GM18858 (cell line): Measurements from ENCODE around the gene ARHGDIB.
A peak's percentile ranks its signal among the peaks of the same experiment; 100 is the strongest.

Source experiments
- ATAC-seq: cut with Tn5 transposase; IDR thresholded peaks from one replicate; pipeline ENCODE4 v1.9.1; 2021; ENCODE audit not compliant: unreplicated experiment

Gene ARHGDIB

DNA sequence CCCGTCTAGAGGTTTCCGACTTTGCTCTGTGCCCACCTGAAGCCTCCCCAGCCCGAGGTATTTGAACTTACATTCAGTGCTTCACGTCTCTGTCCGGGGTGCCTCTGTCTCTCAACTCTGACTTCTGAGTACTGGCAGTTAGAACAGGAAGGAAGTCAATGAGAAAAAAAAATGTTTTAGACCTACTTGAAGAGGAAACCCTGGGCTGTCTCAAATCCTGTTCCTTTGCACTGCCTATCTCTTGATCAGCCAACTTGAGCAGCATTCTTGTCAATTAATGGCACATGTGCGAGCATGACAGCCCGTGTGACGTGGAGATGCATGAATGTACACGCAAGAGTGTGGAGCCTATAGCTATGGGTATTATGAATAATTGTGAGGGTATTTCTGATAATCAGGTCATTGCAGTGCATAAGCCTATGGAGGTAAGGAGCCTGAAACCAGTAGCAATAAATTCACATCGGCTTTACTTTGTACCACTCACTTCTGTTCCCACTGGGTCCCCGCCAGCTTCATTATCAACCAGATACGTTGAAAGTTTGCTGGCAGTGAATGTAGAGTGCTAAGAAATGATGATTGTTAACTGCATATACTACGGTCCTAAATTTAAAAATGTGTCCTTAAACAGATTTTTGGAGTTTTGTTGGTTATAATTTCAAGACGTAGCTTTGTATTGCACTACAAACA, at the start of gene ARHGDIB:
Gene ARHGDIB (minus strand): TSS at position 136 of the 687 bp plus-strand sequence. CDS start 10,889 bp downstream, outside the sequence.
- peak; percentile 51 for ATAC-seq

DNA sequence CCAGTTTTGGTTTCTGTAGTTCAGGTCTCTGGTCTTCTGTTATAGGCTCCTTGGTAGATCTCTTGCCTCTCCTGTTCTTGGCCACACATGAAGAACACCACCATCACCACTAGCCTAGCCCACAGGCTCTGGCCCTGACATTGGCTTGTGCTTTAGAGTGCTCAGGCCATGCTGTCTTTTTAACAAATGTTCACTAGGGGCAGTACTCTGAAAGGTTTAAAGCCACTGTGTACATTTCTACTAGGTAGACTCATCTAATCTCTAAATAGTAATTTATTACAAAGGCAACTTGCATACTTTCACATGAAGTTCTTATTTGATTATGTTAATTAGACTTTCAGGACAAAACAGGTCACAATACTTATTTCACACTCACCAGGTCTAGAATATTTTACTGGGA, 49.8 kb upstream of the ARHGDIB start:
- no peak for ATAC-seq

DNA sequence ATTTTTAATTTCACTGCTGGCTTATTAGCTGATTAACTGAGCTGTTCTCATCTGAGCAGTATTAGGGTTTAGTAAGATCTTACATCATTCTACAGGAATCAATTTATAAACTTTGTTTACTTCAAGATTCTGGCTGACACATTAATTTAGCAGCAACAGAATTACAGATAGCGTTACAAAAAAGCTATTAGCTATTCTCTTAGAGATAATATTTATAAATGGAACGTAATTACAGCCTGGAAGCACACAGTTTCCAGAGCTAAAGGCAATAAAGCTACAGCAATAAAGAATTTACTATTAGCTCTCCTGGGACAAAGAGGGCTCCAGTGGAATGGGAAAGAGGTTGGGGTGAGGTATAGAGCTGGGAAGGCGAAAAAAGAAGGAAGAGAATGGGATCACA, 46.1 kb upstream of the ARHGDIB start:
- no peak for ATAC-seq

DNA sequence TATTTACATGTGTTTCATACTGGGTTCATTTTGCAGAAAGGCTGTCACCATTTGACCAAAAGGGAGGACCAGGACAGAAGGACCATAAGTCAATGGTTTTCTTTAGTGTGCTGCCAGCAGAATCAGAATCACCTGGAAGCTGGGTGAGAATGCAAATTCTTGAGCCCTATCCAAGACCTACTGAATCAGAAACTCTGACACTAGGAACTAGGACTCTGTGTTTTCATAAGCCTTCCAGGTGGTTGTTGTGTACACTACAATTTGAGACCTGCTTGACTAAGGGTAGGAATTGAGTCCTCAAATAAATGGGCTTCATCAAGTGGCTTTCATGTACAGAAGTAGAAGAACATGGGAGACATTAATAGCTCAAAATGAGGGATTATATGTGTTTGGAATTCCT, 43.7 kb upstream of the ARHGDIB start:
- no peak for ATAC-seq

DNA sequence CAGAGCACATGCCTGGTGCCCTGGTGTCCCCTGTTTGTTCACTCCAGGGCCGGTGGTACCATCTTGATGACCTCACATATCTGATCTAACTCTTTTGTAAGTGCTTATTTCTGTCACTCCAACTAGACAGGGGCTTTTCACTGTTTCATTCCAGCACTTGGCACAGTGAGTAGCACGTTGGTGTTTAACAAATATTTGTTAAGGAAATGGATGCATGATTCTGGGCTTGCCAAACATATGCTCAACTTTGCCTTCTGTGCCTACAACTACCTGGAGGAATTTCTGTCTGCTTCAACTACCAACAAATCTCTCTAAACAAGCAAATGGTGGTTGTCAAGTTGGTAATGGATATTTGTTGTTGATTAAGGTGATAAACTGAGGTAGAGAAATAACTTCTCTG, 43.0 kb upstream of the ARHGDIB start:
- ATAC-seq: no peak

DNA sequence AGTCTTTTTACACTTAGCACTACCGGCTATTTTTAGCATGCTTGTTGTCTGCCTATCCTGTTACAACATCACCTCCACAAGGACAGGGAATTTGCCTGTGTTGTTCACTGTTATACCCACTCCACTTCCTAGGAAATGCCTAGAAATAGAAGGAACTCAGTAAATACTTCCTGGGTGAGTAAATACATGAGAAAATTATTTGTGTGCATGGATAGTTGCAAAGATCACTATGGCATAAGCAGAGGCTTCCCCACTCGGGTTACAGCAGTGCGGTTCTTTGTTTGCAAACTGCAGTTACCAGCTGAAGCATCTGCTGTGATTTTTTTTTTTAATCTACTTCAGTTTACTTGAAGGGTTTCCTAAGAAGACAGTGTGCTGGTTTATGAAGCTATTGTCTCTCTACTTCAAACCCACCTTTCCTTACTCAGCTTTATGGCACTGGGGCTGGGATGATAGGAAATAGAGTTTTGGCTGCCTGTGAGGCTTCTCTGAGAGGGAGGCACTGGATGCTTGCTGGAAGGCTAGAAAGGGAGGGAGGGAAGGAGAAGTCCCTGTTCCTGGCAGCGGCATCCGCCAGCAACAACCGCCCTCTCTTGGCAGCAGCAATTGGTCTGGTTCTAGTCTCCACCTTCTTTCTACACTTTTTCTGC, 40.5 kb upstream of the ARHGDIB start:
- ATAC-seq: no peak

DNA sequence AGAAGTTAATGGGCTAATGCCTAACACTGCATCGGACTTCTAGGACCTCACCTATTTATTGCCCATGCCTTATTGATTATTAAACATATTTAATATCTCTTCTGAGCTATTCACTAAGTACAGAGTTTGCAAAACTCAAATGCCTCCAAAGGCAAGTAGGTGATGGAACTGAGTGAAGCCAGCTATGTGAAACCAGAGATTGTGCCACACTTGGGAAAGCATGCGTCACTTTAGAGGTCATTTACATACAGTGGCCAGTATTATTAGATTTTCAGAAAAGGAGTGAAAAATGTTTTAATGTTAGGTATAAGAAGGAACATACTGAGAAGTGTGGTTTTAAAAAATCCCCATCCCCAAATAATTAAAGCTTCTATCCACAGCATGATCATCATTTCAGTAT, 39.2 kb upstream of the ARHGDIB start:
- no peak for ATAC-seq

DNA sequence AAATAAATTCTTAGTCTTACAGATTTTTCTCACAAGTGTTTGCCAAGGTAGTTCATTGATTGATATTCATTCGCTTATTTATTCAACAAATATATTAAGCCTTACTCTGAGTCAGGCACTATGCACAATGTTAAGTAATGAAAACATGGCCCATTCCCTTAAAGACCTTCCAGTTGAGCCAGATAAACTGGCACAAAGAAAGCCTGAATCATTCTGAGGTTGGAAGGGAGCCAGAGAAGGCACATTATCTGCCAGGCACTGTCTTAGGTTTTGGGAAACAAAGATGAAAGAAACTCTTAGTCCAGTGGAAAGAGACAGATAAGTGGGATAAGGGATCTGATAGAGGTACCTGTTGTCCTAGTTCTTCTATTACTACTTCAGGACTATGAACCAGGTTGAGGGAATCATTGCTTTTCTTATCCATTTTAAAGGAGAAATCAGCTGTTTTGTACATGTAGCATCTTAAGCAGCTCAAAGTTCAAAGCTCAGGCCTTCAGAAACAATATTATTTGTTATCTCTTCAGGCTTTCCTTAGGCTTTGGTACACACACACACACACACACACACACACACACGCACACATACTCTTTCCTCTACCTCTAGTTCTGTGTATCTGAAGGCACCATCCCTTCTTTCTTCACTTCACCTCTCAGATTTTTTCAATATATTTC, 38.4 kb upstream of the ARHGDIB start:
- no peak for ATAC-seq

DNA sequence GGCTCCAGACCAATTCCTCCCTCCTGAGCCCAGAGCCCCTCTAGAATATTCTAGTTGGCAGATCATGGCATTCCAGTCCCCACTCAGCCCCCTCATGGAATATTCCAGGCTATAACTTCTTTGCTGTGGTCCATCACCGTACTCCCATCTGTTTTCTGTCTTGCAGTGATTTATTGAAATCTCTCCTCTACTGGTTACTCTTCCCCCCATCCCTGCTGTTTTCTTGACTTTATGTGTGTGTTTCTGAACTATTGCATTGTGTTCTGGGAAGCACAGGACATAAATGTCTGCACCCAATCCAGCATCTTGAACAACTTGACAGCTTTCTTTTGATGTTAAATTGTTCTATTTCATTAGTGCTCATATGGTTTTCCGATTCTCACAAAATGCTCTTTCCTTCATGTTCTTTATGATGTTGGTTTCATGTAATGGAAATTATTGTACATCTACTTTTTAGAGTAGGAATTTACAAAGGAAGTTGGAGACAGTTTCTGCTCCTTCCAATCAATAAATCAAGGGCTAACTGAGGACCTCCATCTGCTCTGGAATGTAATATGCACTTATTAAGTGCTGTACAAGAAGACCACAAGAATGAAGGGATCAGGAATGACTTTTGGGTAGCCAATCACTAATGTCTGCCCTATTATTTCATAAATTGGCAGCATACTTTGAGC, 37.8 kb upstream of the ARHGDIB start:
- ATAC-seq: no peak

DNA sequence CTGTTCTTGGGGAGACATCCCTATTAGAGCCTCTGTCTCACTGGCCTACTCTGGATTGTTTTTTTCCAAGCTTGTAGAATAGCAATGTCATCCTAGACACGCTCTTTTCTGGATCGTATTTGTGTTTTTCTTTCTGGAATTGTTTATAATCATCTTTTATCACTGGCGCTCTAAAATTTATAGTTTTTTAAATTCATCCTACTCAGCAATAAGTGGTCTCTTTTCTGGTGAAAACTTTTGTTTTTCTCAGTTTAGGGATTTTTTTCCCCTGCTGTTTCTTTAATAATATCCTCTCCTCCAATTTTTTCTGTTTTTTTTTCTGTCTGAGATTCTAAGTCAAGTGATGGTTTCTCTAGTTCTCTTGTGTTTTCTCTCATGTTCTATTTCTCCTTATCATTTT, 36.6 kb upstream of the ARHGDIB start:
- ATAC-seq: no peak

DNA sequence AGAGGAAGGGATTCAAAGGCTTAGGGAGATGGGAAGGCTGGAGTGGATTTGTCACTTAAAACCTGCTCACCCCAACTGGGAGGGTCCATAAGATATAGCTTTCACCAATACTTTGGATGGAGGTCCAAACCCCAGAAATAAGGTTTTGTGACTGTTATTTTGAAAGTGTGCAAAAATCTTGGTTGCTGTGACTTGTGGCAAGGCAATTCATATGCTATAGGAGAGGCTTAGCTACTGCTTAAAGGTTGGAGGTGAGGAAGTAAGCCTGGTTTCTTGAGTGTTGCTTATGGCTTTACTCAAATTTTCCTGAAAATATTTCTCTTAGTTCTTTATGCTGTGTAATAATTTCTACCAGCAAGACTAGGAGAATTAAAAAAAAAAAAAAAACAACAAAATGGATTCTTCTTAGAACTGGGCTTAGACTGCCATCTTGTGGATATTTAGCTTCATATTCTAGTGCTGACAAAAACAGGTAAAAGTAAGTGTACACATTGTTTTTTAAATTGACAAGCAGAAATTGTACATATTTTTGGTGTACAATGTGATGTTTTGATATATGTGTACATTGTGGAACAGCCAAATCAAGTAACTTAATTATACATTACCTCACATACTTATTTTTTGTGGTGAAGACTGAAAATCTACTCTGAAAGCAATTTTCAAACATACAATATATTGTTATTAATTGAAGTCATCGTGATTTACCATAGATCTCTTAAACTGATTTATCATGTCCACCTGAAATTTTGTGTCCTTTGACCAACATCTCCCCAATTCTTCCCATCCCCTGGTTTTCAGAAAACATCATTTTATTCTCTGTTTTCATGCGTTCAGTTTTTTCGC, 34.4 kb upstream of the ARHGDIB start:
- no peak for ATAC-seq

DNA sequence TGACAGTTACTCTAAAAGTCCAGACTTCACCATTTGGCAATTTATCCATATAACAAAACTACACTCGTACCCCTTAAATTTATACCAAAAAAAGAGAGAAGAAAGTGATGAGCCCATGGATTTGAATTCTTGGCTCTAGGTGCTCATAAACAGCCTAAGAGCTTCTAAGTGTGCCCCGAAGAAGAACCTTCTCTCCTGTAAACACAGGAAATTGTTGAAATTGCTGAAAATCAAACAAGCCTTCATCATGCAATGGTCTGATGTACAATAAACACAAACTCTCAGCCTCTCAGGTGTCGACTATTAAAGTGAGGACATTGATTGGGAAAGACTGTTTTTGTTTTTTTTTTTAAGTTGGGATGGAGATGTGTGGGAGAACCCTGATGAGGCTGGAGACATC, 33.2 kb upstream of the ARHGDIB start:
- no peak for ATAC-seq

DNA sequence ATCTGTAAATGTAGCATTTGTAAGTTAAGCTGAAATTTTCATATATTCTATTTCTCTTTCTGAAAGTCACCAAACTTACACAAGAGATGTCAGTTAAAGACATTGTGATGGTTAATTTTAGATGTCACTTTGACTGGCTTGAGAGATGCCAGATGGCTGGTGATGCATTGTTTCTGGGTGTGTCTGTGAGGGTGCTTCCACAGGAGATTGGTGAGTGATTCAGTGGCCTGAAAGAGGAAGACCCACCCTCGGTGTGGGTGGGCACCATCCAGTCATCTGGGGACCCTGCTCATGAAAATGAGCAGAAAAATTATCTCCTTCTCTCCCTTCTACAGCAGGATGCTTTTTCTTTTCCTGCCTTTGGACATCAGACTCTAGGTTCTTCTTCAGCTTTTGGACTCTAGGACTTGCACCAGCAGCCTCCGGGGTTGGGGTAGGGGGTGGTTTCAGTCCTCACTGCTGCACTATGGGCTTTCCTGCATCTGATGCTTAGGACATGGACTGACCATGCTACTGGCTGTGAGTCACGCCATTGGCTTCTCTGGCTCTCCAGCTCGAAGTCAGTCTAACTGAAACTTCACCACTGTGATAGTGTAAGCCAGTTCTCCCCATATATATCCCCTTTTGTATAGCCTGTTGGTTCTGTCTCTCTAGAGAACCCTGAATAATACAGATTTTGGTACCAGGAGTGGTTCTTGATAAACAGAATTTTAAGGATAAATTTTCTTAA, 32.3 kb upstream of the ARHGDIB start:
- no peak for ATAC-seq

DNA sequence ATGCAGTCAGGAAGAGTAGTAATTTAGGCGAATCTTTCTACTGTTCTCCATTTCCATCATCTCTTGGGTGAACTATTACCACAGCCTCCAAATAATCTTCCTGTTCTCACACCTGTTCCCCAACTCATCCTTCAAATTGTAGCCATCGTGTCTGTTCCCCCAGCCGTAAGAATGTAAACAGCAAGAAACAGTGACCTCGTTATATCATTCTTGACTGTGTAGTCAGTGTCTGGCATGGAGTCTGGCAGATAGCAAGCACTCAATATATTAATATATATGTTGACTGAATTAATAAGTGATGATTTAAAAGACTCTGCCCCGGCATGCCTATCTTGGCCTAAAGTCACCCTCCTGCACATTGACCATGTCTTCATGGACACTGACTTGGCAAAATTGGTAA, 31.7 kb upstream of the ARHGDIB start:
- ATAC-seq: no peak

DNA sequence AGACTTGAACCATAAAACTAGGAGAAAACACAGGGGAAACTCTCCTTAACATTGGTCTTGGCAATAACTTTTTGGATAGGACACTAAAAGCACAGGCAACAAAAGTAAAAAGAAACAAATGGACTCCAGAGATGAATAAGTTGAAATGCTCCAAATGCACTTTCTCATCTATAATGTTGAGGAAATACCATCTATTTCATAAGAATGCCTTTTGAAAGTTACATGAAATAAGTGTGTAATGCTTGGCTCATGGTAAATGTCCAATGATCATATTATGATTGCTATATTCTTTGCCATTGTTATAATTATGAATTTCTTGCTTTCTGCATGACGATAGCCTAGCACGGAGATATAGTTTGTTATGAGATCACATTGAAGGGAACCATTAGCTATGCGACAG, 31.3 kb upstream of the ARHGDIB start:
- no peak for ATAC-seq

DNA sequence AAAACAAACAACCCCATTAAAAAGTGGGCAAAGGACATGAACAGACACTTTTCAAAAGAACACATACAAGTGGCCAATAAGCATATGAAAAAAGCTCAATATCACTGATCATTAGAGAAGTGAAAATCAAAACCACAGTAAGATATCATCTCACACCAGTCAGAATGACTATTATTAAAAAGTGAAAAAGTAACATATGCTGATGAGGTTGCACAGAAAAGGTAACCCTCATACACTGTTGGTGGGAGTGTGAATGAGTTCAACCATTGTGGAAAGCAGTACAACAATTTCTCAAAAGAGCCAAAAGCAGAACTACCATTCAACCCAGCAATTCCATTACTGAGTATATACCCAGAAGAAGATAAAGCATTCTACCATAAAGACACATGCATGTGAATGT, 29.7 kb upstream of the ARHGDIB start:
- ATAC-seq: peak; percentile 51

DNA sequence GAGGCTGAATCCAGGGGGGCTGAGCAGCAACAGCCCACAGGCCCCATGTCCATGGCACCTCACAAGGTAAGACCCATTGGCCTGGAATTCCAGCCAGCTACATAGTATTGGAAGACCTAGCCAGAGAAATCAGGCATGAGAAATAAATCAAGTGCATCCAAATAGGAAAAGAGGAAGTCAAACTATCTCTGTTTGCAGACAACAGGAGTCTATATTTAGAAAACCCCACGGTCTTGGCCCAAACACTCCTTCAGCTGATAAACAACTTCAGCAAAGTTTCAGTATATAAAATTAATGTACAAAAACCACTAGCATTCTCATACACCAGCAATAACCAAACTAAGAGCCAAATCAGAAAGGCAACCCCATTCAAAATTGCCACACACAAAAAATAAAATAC, 28.4 kb upstream of the ARHGDIB start:
- peak; percentile 50 for ATAC-seq

DNA sequence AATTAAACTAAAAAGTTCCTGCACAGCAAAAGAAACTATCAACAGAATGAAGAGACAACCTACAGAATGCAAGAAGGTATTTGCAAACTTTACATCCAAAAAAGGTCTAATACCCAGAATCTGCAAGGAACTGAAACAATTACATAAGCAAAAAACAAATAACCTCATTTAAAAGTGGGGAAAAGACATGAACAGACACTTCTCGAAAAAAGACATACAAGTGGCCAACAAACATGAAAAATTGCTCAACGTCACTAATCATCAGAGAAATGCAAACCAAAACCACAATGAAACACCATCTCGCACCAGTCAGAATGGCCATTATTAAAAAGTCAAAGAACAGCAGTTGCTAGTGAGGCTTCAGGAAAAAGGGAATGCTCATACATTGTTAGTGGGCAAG, 26.6 kb upstream of the ARHGDIB start:
- no peak for ATAC-seq

DNA sequence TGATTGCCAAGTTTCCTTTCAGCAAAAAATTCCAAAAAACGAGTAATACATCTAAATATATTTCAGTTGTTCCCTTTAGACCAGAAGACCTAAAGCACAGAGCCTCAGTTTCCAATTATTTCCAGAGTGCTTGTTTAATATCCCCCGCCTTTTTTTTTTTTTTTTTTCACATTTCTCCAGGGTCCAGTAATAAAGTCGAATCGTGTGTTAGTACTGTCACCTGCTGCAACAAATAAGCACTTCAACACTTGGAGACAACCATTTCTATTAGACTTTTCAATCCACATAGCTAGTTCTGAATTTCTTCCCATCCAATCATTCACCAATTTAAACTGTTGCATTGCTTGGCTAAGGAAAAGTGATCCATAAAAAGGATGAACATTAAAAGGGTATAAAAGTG, 25.0 kb upstream of the ARHGDIB start:
- no peak for ATAC-seq

DNA sequence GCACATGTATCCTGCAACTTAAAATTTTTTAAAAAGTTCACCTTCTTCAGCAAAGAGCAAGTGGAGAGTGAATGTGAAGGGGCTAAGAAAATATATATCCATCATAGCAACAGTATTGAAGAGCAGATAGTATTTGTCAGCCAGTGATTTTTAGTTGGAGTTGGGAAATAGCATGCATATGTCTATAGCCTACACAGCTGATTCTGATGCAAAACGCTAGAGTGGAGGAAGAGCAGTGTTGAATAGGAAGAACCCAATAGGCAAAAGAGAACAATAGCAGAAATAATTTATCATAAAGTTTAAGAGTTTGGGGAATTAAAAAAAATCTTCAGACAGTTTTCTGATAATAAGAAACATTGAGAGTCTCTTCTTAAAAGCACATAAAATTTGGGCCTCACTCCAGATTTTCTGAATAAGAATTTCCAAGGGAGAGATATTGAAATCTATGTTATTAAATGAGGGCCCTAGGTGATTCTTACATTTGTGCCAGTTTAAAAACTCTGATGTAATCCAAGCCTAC, 23.4 kb upstream of the ARHGDIB start:
- no peak for ATAC-seq
